BLaER1 treated with 17β-estradiol and CSF1 and Interleukin-3, amounts not matched to agents 10 nM and 100 nM (cell line): ENCODE data around the gene IL19.
A peak's percentile ranks its signal among the peaks of the same experiment; 100 is the strongest.
"Not testable (repeated sequence)": the region's sequence is repeated elsewhere in the genome, so short reads cannot be mapped to it uniquely, and the experiment has no call there.

Source experiments
- H3K27ac ChIP-seq, 11 experiments: shearing (Covaris generic); formaldehyde crosslinking; 2 replicates each; pipeline ENCODE4 v1.8.1; 2022
- H3K27me3 ChIP-seq, 11 experiments: shearing (Covaris generic); formaldehyde crosslinking; 2 replicates each; pipeline ENCODE4 v1.8.1; 2022
- H3K36me3 ChIP-seq, 11 experiments: shearing (Covaris generic); formaldehyde crosslinking; 2 replicates each; pipeline ENCODE4 v1.8.1; 2022
- H3K4me1 ChIP-seq, 10 experiments: shearing (Covaris generic); formaldehyde crosslinking; 2 replicates each; pipeline ENCODE4 v1.8.1; 2022
- H3K4me2 ChIP-seq, 11 experiments: shearing (Covaris generic); formaldehyde crosslinking; 2 replicates each; pipeline ENCODE4 v1.8.1; 2022
- H3K4me3 ChIP-seq, 10 experiments: shearing (Covaris generic); formaldehyde crosslinking; 2 replicates each; pipeline ENCODE4 v1.8.1; 2022
- H3K9ac ChIP-seq, 11 experiments: shearing (Covaris generic); formaldehyde crosslinking; 2 replicates each; pipeline ENCODE4 v1.8.1; 2022
- H3K9me3 ChIP-seq, 11 experiments: shearing (Covaris generic); formaldehyde crosslinking; replicated peaks in 1 of 11; 2 replicates each; pipeline ENCODE4 v1.8.1; 2022
- H4K20me1 ChIP-seq, 11 experiments: shearing (Covaris generic); formaldehyde crosslinking; 2 replicates each; pipeline ENCODE4 v1.8.1; 2022
- Cebpa-rat ChIP-seq, 11 experiments: shearing (Covaris generic); IDR thresholded peaks; 2 replicates each; pipeline ENCODE4 v1.8.1; 2022

IL19 gene

GRCh38 chr1:206772243-206772937 lies 1.8 kb downstream of the IL19 start, which contains the start of gene IL10:
Gene IL10 (minus strand): TSS chr1:206772494. CDS start chr1:206772435, 59 bp downstream.
- peak within 1 kb of the TSS; percentile 77 to 97 (median 87) for H3K4me2 ChIP-seq
- H3K27ac ChIP-seq, result peak within 1 kb of the TSS in 10 of 11 experiments; percentile 2 to 93 (median 68); a peak in 16 of 22 replicates
- peak within 1 kb of the TSS in 8 of 11 experiments; percentile 1 to 85 (median 78); a peak in 11 of 22 replicates for H3K9ac ChIP-seq
- no peaks in the 10 kb centered on the region for H4K20me1 ChIP-seq
- H3K4me1 ChIP-seq, result peaks cover 58 to 93% (median 68%) of the 10 kb centered on the region in 10 experiments
- no peaks in the 10 kb centered on the region for H3K9me3 ChIP-seq
- TF ChIP-seq Cebpa-rat (IDR thresholded peaks at IDR 0.05), result peak in 4 of 11 experiments; percentile 12 to 64 (median 31); a peak in 3 of 22 replicates
- peaks cover 0 to 12% (median 0%) of the 10 kb centered on the region in 11 experiments; a peak in 3 of 22 replicates for H3K27me3 ChIP-seq
- H3K4me3 ChIP-seq, result peak within 1 kb of the TSS in 5 of 10 experiments; percentile 49 to 65 (median 55); a peak in 9 of 20 replicates
- peaks cover 0 to 25% (median 0%) of the 10 kb centered on the region in 11 experiments; a peak in 7 of 22 replicates for H3K36me3 ChIP-seq

GRCh38 chr1:206774093-206774492 lies 3.5 kb downstream of the IL19 start:
- H3K36me3 ChIP-seq, result peaks cover 0 to 9% (median 0%) of the 10 kb centered on the region in 11 experiments; a peak in 5 of 22 replicates
- no peak for TF ChIP-seq Cebpa-rat (IDR thresholded peaks at IDR 0.05)
- peak overlapping the region in 10 of 11 experiments; percentile 16 to 97 (median 89); a peak in 17 of 22 replicates for H3K4me2 ChIP-seq
- peaks cover 51 to 93% (median 58%) of the 10 kb centered on the region in 10 experiments for H3K4me1 ChIP-seq
- H3K27me3 ChIP-seq, result peaks cover 0 to 12% (median 0%) of the 10 kb centered on the region in 11 experiments; a peak in 3 of 22 replicates
- H3K4me3 ChIP-seq, result 0 out of 20 replicates have a peak overlapping the region, but pooled peaks of 1 of the 10 experiments have one; percentile 2
- H3K27ac ChIP-seq, result peak overlapping the region in 3 of 11 experiments; percentile 6 to 93 (median 89); a peak in 5 of 22 replicates
- H4K20me1 ChIP-seq, result no peaks in the 10 kb centered on the region
- H3K9me3 ChIP-seq, result no peaks in the 10 kb centered on the region
- peak overlapping the region in 3 of 11 experiments; percentile 8 to 43 (median 31); a peak in 2 of 22 replicates for H3K9ac ChIP-seq

GRCh38 chr1:206776229-206776628 lies 5.7 kb downstream of the IL19 start:
- H3K4me1 ChIP-seq, result peaks cover 34 to 97% (median 48%) of the 10 kb centered on the region in 10 experiments
- TF ChIP-seq Cebpa-rat (IDR thresholded peaks at IDR 0.05), result no peak

GRCh38 chr1:206778031-206778430 lies 7.5 kb downstream of the IL19 start:
- H4K20me1 ChIP-seq, result no peaks in the 10 kb centered on the region
- peak overlapping the region in 3 of 11 experiments; percentile 82 to 90 (median 87); a peak in 6 of 22 replicates for H3K4me2 ChIP-seq
- H3K4me3 ChIP-seq, result no peak overlapping the region
- H3K9me3 ChIP-seq, result no peaks in the 10 kb centered on the region
- no peak overlapping the region for H3K27ac ChIP-seq
- H3K36me3 ChIP-seq, result no peaks in the 10 kb centered on the region
- H3K4me1 ChIP-seq, result peaks cover 30 to 95% (median 44%) of the 10 kb centered on the region in 10 experiments
- H3K9ac ChIP-seq, result no peak overlapping the region
- 0 out of 22 replicates have a peak, but pooled peaks cover 0 to 2% (median 0%) of the 10 kb centered on the region in 11 experiments for H3K27me3 ChIP-seq
- no peak for TF ChIP-seq Cebpa-rat (IDR thresholded peaks at IDR 0.05)

More at GRCh38 chr1:206776229-206776628, 5.7 kb downstream of the IL19 start:
- no peak overlapping the region for H3K4me3 ChIP-seq
- peaks cover 0 to 2% (median 0%) of the 10 kb centered on the region in 11 experiments; a peak in 1 of 22 replicates for H3K27me3 ChIP-seq
- H3K9me3 ChIP-seq, result no peaks in the 10 kb centered on the region
- no peaks in the 10 kb centered on the region for H4K20me1 ChIP-seq
- no peak overlapping the region for H3K9ac ChIP-seq
- peak overlapping the region in 2 of 11 experiments; percentile 91 to 94; a peak in 4 of 22 replicates for H3K4me2 ChIP-seq
- H3K27ac ChIP-seq, result no peak overlapping the region
- no peaks in the 10 kb centered on the region for H3K36me3 ChIP-seq

GRCh38 chr1:206778911-206779310 lies 8.3 kb downstream of the IL19 start:
- H3K4me3 ChIP-seq, H4K20me1 ChIP-seq, H3K27me3 ChIP-seq, H3K9me3 ChIP-seq, H3K36me3 ChIP-seq, H3K9ac ChIP-seq: not testable (repeated sequence)
- Histone ChIP-seq H3K4me1 (peaks cover 32 to 95% (median 45%) of the 10 kb centered on the region in 10 experiments), H3K27ac (0 out of 22 replicates have a peak overlapping the region, but pooled peaks of 2 of the 11 experiments have one; percentile 10 to 13), H3K4me2 (peak overlapping the region in 6 of 11 experiments; percentile 17 to 90 (median 71); a peak in 11 of 22 replicates)

GRCh38 chr1:206779638-206780037 lies 9.1 kb downstream of the IL19 start:
- no peak overlapping the region for H3K9ac ChIP-seq

GRCh38 chr1:206782448-206782847 lies 11.9 kb downstream of the IL19 start:
- H3K27ac ChIP-seq, result no peak overlapping the region; a peak in 2 of 22 replicates

More at GRCh38 chr1:206779638-206780037, 9.1 kb downstream of the IL19 start:
- H4K20me1 ChIP-seq, result no peaks in the 10 kb centered on the region
- H3K27ac ChIP-seq, result peak overlapping the region in 2 of 11 experiments; percentile 13 to 18; a peak in 1 of 22 replicates
- no peak overlapping the region for H3K4me3 ChIP-seq
- TF ChIP-seq Cebpa-rat (IDR thresholded peaks at IDR 0.05), result no peak
- no peaks in the 10 kb centered on the region for H3K36me3 ChIP-seq
- H3K27me3 ChIP-seq, result peaks cover 0 to 2% (median 0%) of the 10 kb centered on the region in 11 experiments; a peak in 1 of 22 replicates
- H3K4me1 ChIP-seq, result peaks cover 33 to 95% (median 45%) of the 10 kb centered on the region in 10 experiments
- H3K4me2 ChIP-seq, result peak overlapping the region in 7 of 11 experiments; percentile 5 to 90 (median 60); a peak in 12 of 22 replicates
- H3K9me3 ChIP-seq, result no peaks in the 10 kb centered on the region

GRCh38 chr1:206783506-206783905 lies 12.9 kb downstream of the IL19 start:
- H3K9me3 ChIP-seq, result no peaks in the 10 kb centered on the region
- H3K27ac ChIP-seq, result no peak overlapping the region
- peaks cover 0 to 2% (median 0%) of the 10 kb centered on the region in 11 experiments; a peak in 1 of 22 replicates for H3K27me3 ChIP-seq
- no peak for TF ChIP-seq Cebpa-rat (IDR thresholded peaks at IDR 0.05)
- H3K9ac ChIP-seq, result no peak overlapping the region
- H3K4me1 ChIP-seq, result peaks cover 43 to 70% (median 56%) of the 10 kb centered on the region in 10 experiments
- H3K4me3 ChIP-seq, result no peak overlapping the region
- no peaks in the 10 kb centered on the region for H4K20me1 ChIP-seq
- peak overlapping the region; percentile 69 to 88 (median 77); a peak in 21 of 22 replicates for H3K4me2 ChIP-seq
- no peaks in the 10 kb centered on the region for H3K36me3 ChIP-seq

More at GRCh38 chr1:206782448-206782847, 11.9 kb downstream of the IL19 start:
- Histone ChIP-seq H3K36me3 (no peaks in the 10 kb centered on the region), H3K27me3 (peaks cover 0 to 2% (median 0%) of the 10 kb centered on the region in 11 experiments; a peak in 1 of 22 replicates), H3K4me3 (no peak overlapping the region; a peak in 1 of 20 replicates), H3K9me3 (no peaks in the 10 kb centered on the region), H3K9ac (peak overlapping the region in 2 of 11 experiments; percentile 0; a peak in 3 of 22 replicates), H4K20me1 (no peaks in the 10 kb centered on the region), H3K4me2 (peak overlapping the region; percentile 69 to 88 (median 77)), H3K4me1 (peaks cover 43 to 80% (median 56%) of the 10 kb centered on the region in 10 experiments)
- no peak for TF ChIP-seq Cebpa-rat (IDR thresholded peaks at IDR 0.05)
